Astrocyte (in vitro differentiated cells and primary cell): ENCODE data around the gene PAX3.

Source experiments
- EZH2 ChIP-seq: IDR thresholded peaks from 2 replicates; pipeline ENCODE4 v1.6.1; 2012; ENCODE audit warnings: mild to moderate bottlenecking, low read length, inconsistent platforms; ENCODE audit not compliant: insufficient read depth
- TF ChIP-seq, protein P1 (sequence below): IDR thresholded peaks from 2 replicates; pipeline ENCODE4 v1.5.1; 2011; ENCODE audit warnings: low read depth, mild to moderate bottlenecking, inconsistent platforms, low read length, moderate library complexity; ENCODE audit not compliant: insufficient read depth

DNA sequence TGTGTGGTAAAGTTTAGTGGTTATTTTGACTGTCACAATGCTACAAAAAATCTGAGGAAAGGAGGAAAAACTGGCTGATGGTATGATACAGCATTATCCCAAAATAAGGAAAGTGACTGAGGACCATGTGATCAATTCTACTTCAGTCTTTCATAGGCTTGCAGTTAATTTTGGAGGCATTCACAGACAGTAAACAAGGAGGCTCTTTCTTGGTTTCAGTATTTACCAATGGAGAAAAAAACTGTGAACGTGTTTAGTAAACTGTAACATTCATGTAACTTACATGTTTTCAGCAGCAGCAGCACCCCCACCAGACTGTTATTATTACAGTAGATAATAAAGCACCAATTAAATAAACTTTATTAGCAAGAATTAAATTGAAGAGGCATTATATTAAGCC lies 50.0 kb downstream of the PAX3 start:
- TF ChIP-seq, protein P1, sequence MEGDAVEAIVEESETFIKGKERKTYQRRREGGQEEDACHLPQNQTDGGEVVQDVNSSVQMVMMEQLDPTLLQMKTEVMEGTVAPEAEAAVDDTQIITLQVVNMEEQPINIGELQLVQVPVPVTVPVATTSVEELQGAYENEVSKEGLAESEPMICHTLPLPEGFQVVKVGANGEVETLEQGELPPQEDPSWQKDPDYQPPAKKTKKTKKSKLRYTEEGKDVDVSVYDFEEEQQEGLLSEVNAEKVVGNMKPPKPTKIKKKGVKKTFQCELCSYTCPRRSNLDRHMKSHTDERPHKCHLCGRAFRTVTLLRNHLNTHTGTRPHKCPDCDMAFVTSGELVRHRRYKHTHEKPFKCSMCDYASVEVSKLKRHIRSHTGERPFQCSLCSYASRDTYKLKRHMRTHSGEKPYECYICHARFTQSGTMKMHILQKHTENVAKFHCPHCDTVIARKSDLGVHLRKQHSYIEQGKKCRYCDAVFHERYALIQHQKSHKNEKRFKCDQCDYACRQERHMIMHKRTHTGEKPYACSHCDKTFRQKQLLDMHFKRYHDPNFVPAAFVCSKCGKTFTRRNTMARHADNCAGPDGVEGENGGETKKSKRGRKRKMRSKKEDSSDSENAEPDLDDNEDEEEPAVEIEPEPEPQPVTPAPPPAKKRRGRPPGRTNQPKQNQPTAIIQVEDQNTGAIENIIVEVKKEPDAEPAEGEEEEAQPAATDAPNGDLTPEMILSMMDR, result no peak
- no peak for TF ChIP-seq EZH2
